ENCODE measurements around the gene TUSC7.

GRCh38 chr3:116743062-116743461 is 33.5 kb downstream of the TUSC7 start:
- no peak for TF ChIP-seq CTCF (IDR thresholded peaks at IDR 0.05)
- no peak for TF ChIP-seq POLR2A (IDR thresholded peaks at IDR 0.05)
- TF ChIP-seq POLR2AphosphoS5 (IDR thresholded peaks at IDR 0.05), result no peak
- no peak for TF ChIP-seq EP300 (IDR thresholded peaks at IDR 0.05)
